OCI-M1 (cell line): ENCODE results near the gene DHX15.

Experiments
- DNase-seq: peaks from one replicate; lab custom pipeline; 2025; lab: John Stamatoyannopoulos, UW

DHX15 gene

GRCh38 chr4:24482871-24483270 lies 101.5 kb downstream of the DHX15 start:
- no peak for DNase-seq

GRCh38 chr4:24477919-24478318 lies 106.4 kb downstream of the DHX15 start:
- DNase-seq = no peak
